Esophagus muscularis mucosa (tissue), 4 donors: ENCODE measurements around the gene UBE2D1. TPM values are rescaled to one million over a fixed set of nuclear protein-coding genes. Genes with fewer than 3 reads are reported as not detected.

Source experiments
- DNase-seq: peaks from one replicate; pipeline ENCODE4 v3.0.0-alpha.2; 2017; ENCODE audit errors: extremely low spot score
- H3K27ac ChIP-seq, 4 donors: fragments of 200-600 bp; sonication (generic); replicated peaks in 1 of 4; 1 replicate in 3 of 4; 2 replicates in 1 of 4; pipeline ENCODE4 v1.5.1; 2016 to 2019; ENCODE audit warnings: mild to moderate bottlenecking in 1 of 4
- H3K27me3 ChIP-seq, 4 donors: fragments of 200-600 bp; sonication (generic); one replicate each; pipeline versions ENCODE4 v1.5.1 to v1.6.0; 2016 to 2019
- H3K36me3 ChIP-seq, 4 donors: fragments of 200-600 bp; sonication (generic); one replicate each; pipeline ENCODE4 v1.5.1; 2016 to 2019
- H3K4me1 ChIP-seq, 4 donors: fragments of 200-600 bp; sonication (generic); one replicate each; pipeline ENCODE4 v1.5.1; 2016 to 2019
- H3K4me3 ChIP-seq, 4 donors: fragments of 200-600 bp; sonication (generic); 1 replicate in 2 of 4; 2 replicates in 2 of 4; pipeline ENCODE4 v1.5.1; 2016 to 2019; ENCODE audit warnings: mild to moderate bottlenecking in 4 of 4, moderate library complexity in 1 of 4
- H3K9me3 ChIP-seq, 4 donors: fragments of 200-600 bp; sonication (generic); 1 replicate in 3 of 4; 2 replicates in 1 of 4; pipeline ENCODE4 v1.5.1; 2016 to 2019
- CTCF ChIP-seq, 3 experiments: fragments of 200-600 bp in 2 of 3; fragments of 450-650 bp in 1 of 3; sonication (generic) in 2 of 3; IDR thresholded peaks; one replicate each; pipeline ENCODE4 v1.5.1; 2017 to 2019; ENCODE audit warnings: antibody characterized with exemption in 3 of 3, mild to moderate bottlenecking in 2 of 3, moderate library complexity in 1 of 3
- EP300 ChIP-seq: sonication (generic); formaldehyde crosslinking; IDR thresholded peaks from one replicate; pipeline ENCODE4 v1.6.1; 2017; ENCODE audit warnings: antibody characterized with exemption
- POLR2A ChIP-seq: fragments of 450-650 bp; IDR thresholded peaks from one replicate; pipeline ENCODE4 v1.6.1; 2017; ENCODE audit warnings: antibody characterized with exemption, moderate library complexity, mild to moderate bottlenecking, low read depth
- POLR2AphosphoS5 ChIP-seq, 2 donors: sonication (generic); formaldehyde crosslinking; IDR thresholded peaks; one replicate each; pipeline ENCODE4 v1.6.1; 2017; ENCODE audit warnings: antibody characterized with exemption in 2 of 2
- WGBS: methylation state at CpG from one replicate; pipeline ENCODE4 v1.1.5; 2018; 5-methylcytosine and 5-hydroxymethylcytosine counted together
- intact Hi-C: fragments of 100-400 bp; cut with DNase I; formaldehyde crosslinking; loops from one replicate; pipeline ENCODE4 v1.15.1; 2023
- total RNA-seq, 4 donors: library from RNA; depleted of rRNA; stranded (reverse); fragments of >200 nt; gene quantifications; one replicate each; pipeline versions ENCODE4 v1.1.0 to v1.2.1, GENCODE V29; 2016

Gene UBE2D1
- total RNA-seq, 4 donors from 2014 or later = 11.5 to 17.4 (median 15.3) TPM

- H3K27ac ChIP-seq = peak within 1 kb of the TSS; percentile 88 to 92 (median 90)
- H3K36me3 ChIP-seq = peaks cover 19 to 33% (median 20%) of the 10 kb centered on the region in 4 donors
- 0% methylated on average over 33 of the region's 65 CpGs for WGBS
- TF ChIP-seq EP300 (no peak), POLR2AphosphoS5 (IDR thresholded peaks at IDR 0.05) (peak; percentile 90 to 97), CTCF (IDR thresholded peaks at IDR 0.05) (peak; percentile 28 to 46 (median 43)), POLR2A (peak; percentile 60)
- intact Hi-C loops = loop anchor here (2.0 to 5.0 kb wide), 2 partner anchors 48 to 86 kb away; partner anchors contain the start of gene UBE2D1
- H3K27me3 ChIP-seq = no peaks in the 10 kb centered on the region
- peak within 1 kb of the TSS; percentile 77 to 86 (median 78) for H3K4me3 ChIP-seq
- peak; percentile 99 for DNase-seq
- no peaks in the 10 kb centered on the region for H3K9me3 ChIP-seq
- H3K4me1 ChIP-seq = peaks cover 10 to 31% (median 24%) of the 10 kb centered on the region in 4 donors
Measured at GRCh38 chr10:58384999-58385783, 50.4 kb downstream of the UBE2D1 start, which contains the start of gene TFAM. TSS of gene TFAM (plus strand) at chr10:58385410. CDS start at chr10:58385548, 138 bp downstream.

GRCh38 chr10:58385784-58386112 is 50.9 kb downstream of the UBE2D1 start:
- peaks cover 19 to 39% (median 23%) of the 10 kb centered on the region in 4 donors for H3K36me3 ChIP-seq
- H3K27me3 ChIP-seq = no peaks in the 10 kb centered on the region
- peak overlapping the region; percentile 88 to 92 (median 90) for H3K27ac ChIP-seq
- H3K4me1 ChIP-seq = peaks cover 10 to 31% (median 24%) of the 10 kb centered on the region in 4 donors
- no peaks in the 10 kb centered on the region for H3K9me3 ChIP-seq
- no peak for DNase-seq
- peak overlapping the region; percentile 77 to 86 (median 78) for H3K4me3 ChIP-seq
- TF ChIP-seq CTCF (IDR thresholded peaks at IDR 0.05) (no peak), POLR2AphosphoS5 (IDR thresholded peaks at IDR 0.05) (no peak), EP300 (no peak), POLR2A (no peak)
- intact Hi-C loops = loop anchor here (2.0 to 5.0 kb wide), 2 partner anchors 48 to 87 kb away; partner anchors contain the start of gene UBE2D1
- WGBS = 0% methylated on average over 15 of the region's 15 CpGs

- no peak overlapping the region for H3K27ac ChIP-seq
- peaks cover 7 to 36% (median 27%) of the 10 kb centered on the region in 4 donors for H3K4me1 ChIP-seq
- peaks cover 35 to 62% (median 43%) of the 10 kb centered on the region in 4 donors for H3K36me3 ChIP-seq
- no peaks in the 10 kb centered on the region for H3K27me3 ChIP-seq
- intact Hi-C loops = loop anchor here (5.0 kb wide), 1 partner anchor 52 kb away; the partner anchor contains the start of gene UBE2D1
- H3K9me3 ChIP-seq = no peaks in the 10 kb centered on the region
- no peak for TF ChIP-seq POLR2AphosphoS5 (IDR thresholded peaks at IDR 0.05)
- no peak for TF ChIP-seq CTCF (IDR thresholded peaks at IDR 0.05)
- no peak for TF ChIP-seq EP300
- TF ChIP-seq POLR2A = no peak
- no peak for DNase-seq
- WGBS = 97% methylated on average over 3 of the region's 3 CpGs
- no peak overlapping the region for H3K4me3 ChIP-seq
Measured at GRCh38 chr10:58389024-58389423, 54.2 kb downstream of the UBE2D1 start.

- no peak overlapping the region for H3K4me3 ChIP-seq
- H3K27ac ChIP-seq = no peak overlapping the region
- H3K27me3 ChIP-seq = no peaks in the 10 kb centered on the region
- peaks cover 61 to 91% (median 74%) of the 10 kb centered on the region in 4 donors for H3K36me3 ChIP-seq
- DNase-seq = no peak
- peaks cover 0 to 11% (median 4%) of the 10 kb centered on the region in 4 donors for H3K4me1 ChIP-seq
- no peaks in the 10 kb centered on the region for H3K9me3 ChIP-seq
- TF ChIP-seq POLR2AphosphoS5 (IDR thresholded peaks at IDR 0.05) = no peak
- TF ChIP-seq CTCF (IDR thresholded peaks at IDR 0.05) = no peak
- TF ChIP-seq EP300 = no peak
- no peak for TF ChIP-seq POLR2A
- intact Hi-C loops = no loop called here
- WGBS = 83% methylated on average over 2 of the region's 2 CpGs
Measured at GRCh38 chr10:58393317-58393716, 58.5 kb downstream of the UBE2D1 start.
